ENCODE results near the gene UBTF. TPM values are rescaled to one million over a fixed set of nuclear protein-coding genes. Genes with fewer than 3 reads are reported as not detected.

UBTF gene
- total RNA-seq, 1 donor from 2014 or later = 97.6 TPM

GRCh38 chr17:44235583-44235936 is 16.1 kb upstream of the UBTF start:
- TF ChIP-seq, protein P1, sequence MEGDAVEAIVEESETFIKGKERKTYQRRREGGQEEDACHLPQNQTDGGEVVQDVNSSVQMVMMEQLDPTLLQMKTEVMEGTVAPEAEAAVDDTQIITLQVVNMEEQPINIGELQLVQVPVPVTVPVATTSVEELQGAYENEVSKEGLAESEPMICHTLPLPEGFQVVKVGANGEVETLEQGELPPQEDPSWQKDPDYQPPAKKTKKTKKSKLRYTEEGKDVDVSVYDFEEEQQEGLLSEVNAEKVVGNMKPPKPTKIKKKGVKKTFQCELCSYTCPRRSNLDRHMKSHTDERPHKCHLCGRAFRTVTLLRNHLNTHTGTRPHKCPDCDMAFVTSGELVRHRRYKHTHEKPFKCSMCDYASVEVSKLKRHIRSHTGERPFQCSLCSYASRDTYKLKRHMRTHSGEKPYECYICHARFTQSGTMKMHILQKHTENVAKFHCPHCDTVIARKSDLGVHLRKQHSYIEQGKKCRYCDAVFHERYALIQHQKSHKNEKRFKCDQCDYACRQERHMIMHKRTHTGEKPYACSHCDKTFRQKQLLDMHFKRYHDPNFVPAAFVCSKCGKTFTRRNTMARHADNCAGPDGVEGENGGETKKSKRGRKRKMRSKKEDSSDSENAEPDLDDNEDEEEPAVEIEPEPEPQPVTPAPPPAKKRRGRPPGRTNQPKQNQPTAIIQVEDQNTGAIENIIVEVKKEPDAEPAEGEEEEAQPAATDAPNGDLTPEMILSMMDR (IDR thresholded peaks at IDR 0.05; ENCODE audit: partially characterized antibody, unreplicated experiment) = no peak
- Mint-ChIP-seq H3K27me3 (ENCODE audit: unreplicated experiment) (no peaks in the 10 kb centered on the region), H3K27ac (ENCODE audit: unreplicated experiment) (no peak overlapping the region), H3K4me3 (ENCODE audit: unreplicated experiment) (no peak overlapping the region), H3K9me3 (ENCODE audit: unreplicated experiment) (peaks cover 2% of the 10 kb centered on the region), H3K4me1 (ENCODE audit: low read depth, unreplicated experiment) (peaks cover 3% of the 10 kb centered on the region), H3K36me3 (ENCODE audit: unreplicated experiment) (no peaks in the 10 kb centered on the region)
- no peak for DNase-seq

DNA sequence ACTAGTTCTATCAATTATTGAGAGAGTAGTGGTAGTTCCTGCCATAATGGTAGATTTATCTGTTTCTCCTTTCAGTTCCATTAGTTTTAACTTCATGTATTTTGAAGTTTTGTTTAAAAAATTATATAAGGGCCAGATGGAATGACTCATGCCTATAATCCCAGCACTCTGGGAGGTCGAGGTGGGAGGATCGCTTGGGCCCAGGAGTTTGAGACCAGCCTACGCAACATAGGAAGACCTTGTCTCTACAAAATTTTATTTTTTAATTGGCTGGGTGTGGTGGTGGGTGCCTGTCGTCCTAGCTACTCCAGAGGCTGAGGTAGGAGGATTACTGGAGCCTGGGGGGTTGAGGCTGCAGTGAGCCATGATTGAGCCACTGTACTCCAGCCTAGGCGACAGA is 14.1 kb upstream of the UBTF start:
- H3K4me1 Mint-ChIP-seq (ENCODE audit: low read depth, unreplicated experiment) = peaks cover 11% of the 10 kb centered on the region
- H3K27ac Mint-ChIP-seq (ENCODE audit: unreplicated experiment) = no peak overlapping the region
- H3K27me3 Mint-ChIP-seq (ENCODE audit: unreplicated experiment) = peaks cover 2% of the 10 kb centered on the region
- H3K4me3 Mint-ChIP-seq (ENCODE audit: unreplicated experiment) = no peak overlapping the region
- DNase-seq = no peak
- TF ChIP-seq, protein P1 (IDR thresholded peaks at IDR 0.05; ENCODE audit: partially characterized antibody, unreplicated experiment) = no peak
- H3K9me3 Mint-ChIP-seq (ENCODE audit: unreplicated experiment) = peaks cover 2% of the 10 kb centered on the region
- H3K36me3 Mint-ChIP-seq (ENCODE audit: unreplicated experiment) = no peaks in the 10 kb centered on the region

DNA sequence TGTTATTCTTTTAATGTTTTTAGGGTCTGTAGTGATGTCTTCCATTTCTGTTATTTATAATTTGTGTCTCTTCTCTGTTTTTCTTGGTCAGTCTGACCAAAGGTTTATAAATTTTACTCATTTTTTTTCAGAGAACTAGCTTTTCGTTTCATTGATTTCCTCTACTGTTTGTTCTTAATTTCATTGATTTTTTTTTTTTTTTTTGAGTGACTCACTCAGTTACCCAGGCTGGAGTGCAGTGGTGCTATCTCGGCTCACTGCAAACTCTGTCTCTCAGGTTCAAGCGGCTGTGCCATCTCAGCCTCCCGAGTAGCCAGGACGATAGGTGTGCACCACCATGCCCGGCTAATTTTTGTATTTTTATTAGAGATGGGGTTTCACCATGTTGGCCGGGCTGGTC is 12.6 kb upstream of the UBTF start:
- no peak overlapping the region for H3K4me3 Mint-ChIP-seq (ENCODE audit: unreplicated experiment)
- H3K9me3 Mint-ChIP-seq (ENCODE audit: unreplicated experiment) = peaks cover 2% of the 10 kb centered on the region
- TF ChIP-seq, protein P1 (IDR thresholded peaks at IDR 0.05; ENCODE audit: partially characterized antibody, unreplicated experiment) = no peak

DNA sequence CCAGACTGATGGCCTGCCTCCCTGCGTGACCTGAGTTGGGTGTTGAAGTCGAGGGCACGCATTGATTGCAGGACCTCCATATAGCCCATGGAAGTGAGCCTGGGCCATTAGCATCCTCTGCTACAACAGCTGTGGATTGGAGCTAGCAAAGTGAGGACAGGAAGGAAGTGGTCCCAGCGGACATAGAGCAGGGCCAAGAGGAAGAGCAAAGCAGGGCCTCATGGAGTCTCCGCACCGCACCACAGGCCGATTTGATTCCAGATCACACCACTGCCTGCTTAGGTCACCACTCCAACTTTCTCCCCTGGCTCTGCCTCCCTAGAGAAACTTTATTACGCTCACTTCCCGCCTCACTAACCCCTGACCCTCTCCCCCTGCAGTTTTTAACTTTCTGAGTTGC is 10.7 kb upstream of the UBTF start:
- DNase-seq = no peak
- Mint-ChIP-seq H3K4me3 (ENCODE audit: unreplicated experiment) (no peak overlapping the region), H3K36me3 (ENCODE audit: unreplicated experiment) (no peaks in the 10 kb centered on the region), H3K4me1 (ENCODE audit: low read depth, unreplicated experiment) (peaks cover 9% of the 10 kb centered on the region), H3K27me3 (ENCODE audit: unreplicated experiment) (peaks cover 2% of the 10 kb centered on the region), H3K27ac (ENCODE audit: unreplicated experiment) (peak overlapping the region; percentile 62), H3K9me3 (ENCODE audit: unreplicated experiment) (peaks cover 2% of the 10 kb centered on the region)
- TF ChIP-seq, protein P1 (IDR thresholded peaks at IDR 0.05; ENCODE audit: partially characterized antibody, unreplicated experiment) = no peak

More for the DNA sequence above, 12.6 kb upstream of the UBTF start:
- peaks cover 11% of the 10 kb centered on the region for H3K4me1 Mint-ChIP-seq (ENCODE audit: low read depth, unreplicated experiment)
- DNase-seq = no peak
- H3K27me3 Mint-ChIP-seq (ENCODE audit: unreplicated experiment) = peaks cover 2% of the 10 kb centered on the region
- H3K27ac Mint-ChIP-seq (ENCODE audit: unreplicated experiment) = no peak overlapping the region
- no peaks in the 10 kb centered on the region for H3K36me3 Mint-ChIP-seq (ENCODE audit: unreplicated experiment)

DNA sequence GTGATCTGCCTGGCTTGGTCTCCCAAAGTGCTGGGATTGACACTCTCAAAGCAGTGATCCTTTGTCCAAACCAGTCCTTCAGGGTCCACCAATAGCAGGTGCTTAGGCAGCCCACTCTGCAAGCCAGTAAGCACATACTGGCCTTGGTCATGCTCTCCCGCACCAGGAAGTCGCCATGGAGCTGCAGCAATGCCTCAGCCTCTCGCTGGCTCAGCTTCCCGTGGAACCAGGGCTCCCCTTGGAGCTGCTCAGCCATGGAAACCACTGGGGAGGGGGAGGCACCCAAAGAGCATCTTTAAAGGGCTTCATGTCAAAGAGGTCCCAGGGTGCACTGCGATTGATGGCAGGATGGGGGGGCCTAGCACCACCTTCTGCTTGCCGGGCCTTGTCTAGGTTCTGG is 9.6 kb upstream of the UBTF start:
- Mint-ChIP-seq H3K4me1 (ENCODE audit: low read depth, unreplicated experiment) (peaks cover 8% of the 10 kb centered on the region), H3K27ac (ENCODE audit: unreplicated experiment) (no peak overlapping the region), H3K27me3 (ENCODE audit: unreplicated experiment) (peaks cover 2% of the 10 kb centered on the region), H3K4me3 (ENCODE audit: unreplicated experiment) (no peak overlapping the region), H3K36me3 (ENCODE audit: unreplicated experiment) (no peaks in the 10 kb centered on the region), H3K9me3 (ENCODE audit: unreplicated experiment) (no peaks in the 10 kb centered on the region)
- TF ChIP-seq, protein P1 (IDR thresholded peaks at IDR 0.05; ENCODE audit: partially characterized antibody, unreplicated experiment) = no peak
- no peak for DNase-seq
